Fibroblast of lung (primary cell): ENCODE measurements around the gene DQX1.

ENCODE experiments used
- CTCF ChIP-seq, 2 donors: IDR thresholded peaks in 1 of 2; conservative IDR thresholded peaks in 1 of 2; 1 replicate in 1 of 2; 2 replicates in 1 of 2; pipeline ENCODE4 v1.5.1; 2011 to 2012; ENCODE audit warnings: low read length in 2 of 2, control low read depth in 1 of 2, inconsistent platforms in 1 of 2, low read depth in 1 of 2, mild to moderate bottlenecking in 1 of 2
- EZH2 ChIP-seq: IDR thresholded peaks from 2 replicates; pipeline ENCODE4 v1.5.1; 2012; ENCODE audit warnings: low read length, control low read depth, mild to moderate bottlenecking; ENCODE audit errors: missing control alignments

- no peak for TF ChIP-seq EZH2
- no peak for TF ChIP-seq CTCF (conservative IDR thresholded peaks at IDR 0.05 in 1 of 2, IDR thresholded peaks at IDR 0.05 in 1 of 2; ENCODE audit: low read depth in 1 of 2, low read length in 2 of 2)
These were observed 895 bp downstream of the DQX1 start for GRCh38 chr2:74524955-74525716.
